Adrenal gland (tissue), 5 donors: Measurements from ENCODE around the gene CNTNAP2.

Experiments used
- POLR2A ChIP-seq, 2 donors: fragments of 450-650 bp; IDR thresholded peaks; one replicate each; pipeline ENCODE4 v1.6.1; 2017; ENCODE audit warnings: antibody characterized with exemption in 2 of 2, mild to moderate bottlenecking in 2 of 2, moderate library complexity in 1 of 2
- TF ChIP-seq, protein P1 (sequence below), 6 experiments: fragments of 450-650 bp in 4 of 6; fragments of 200-600 bp in 2 of 6; sonication (generic) in 1 of 6; IDR thresholded peaks; 1 replicate in 5 of 6; 2 replicates in 1 of 6; pipeline versions ENCODE4 v1.5.1 to v1.8.0; 2016 to 2021; ENCODE audit warnings: antibody characterized with exemption in 6 of 6, mild to moderate bottlenecking in 2 of 6, moderate library complexity in 1 of 6
- donor health status: DM: no; HTN: no; CAD: no.

DNA sequence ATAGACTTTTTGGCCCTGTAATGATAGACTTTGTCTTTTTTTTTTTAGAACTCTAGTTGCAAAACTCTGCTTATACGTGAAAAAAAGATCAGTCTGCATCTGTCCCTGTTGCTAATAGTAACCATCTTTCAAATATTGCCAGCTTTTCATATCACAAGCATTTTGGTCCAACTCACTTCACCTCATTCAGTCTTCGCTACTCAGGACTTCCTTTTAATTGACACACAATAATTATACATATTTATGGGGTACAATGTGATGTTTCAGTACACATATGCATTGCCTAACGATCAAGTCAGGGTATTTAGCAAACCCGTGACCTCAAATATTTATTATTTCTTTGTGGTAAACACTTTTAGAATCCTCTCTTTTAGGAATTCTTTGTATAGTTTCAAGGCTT is 1606.9 kb downstream of the CNTNAP2 start:
- TF ChIP-seq, protein P1, sequence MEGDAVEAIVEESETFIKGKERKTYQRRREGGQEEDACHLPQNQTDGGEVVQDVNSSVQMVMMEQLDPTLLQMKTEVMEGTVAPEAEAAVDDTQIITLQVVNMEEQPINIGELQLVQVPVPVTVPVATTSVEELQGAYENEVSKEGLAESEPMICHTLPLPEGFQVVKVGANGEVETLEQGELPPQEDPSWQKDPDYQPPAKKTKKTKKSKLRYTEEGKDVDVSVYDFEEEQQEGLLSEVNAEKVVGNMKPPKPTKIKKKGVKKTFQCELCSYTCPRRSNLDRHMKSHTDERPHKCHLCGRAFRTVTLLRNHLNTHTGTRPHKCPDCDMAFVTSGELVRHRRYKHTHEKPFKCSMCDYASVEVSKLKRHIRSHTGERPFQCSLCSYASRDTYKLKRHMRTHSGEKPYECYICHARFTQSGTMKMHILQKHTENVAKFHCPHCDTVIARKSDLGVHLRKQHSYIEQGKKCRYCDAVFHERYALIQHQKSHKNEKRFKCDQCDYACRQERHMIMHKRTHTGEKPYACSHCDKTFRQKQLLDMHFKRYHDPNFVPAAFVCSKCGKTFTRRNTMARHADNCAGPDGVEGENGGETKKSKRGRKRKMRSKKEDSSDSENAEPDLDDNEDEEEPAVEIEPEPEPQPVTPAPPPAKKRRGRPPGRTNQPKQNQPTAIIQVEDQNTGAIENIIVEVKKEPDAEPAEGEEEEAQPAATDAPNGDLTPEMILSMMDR (IDR thresholded peaks at IDR 0.05): no peak
- TF ChIP-seq POLR2A (IDR thresholded peaks at IDR 0.05): no peak
